DOHH2 (cell line): ENCODE data around the gene ABCF3.

Source experiments
- H3F3A ChIP-seq: fragments of 200-600 bp; sonication (generic), shearing (Covaris generic); 2 replicates; pipeline ENCODE4 v1.6.0; 2016; ENCODE audit warnings: antibody characterized with exemption, mild to moderate bottlenecking; ENCODE audit not compliant: control insufficient read depth, insufficient read depth
- H3K27ac ChIP-seq: fragments of 200-600 bp; sonication (generic); 2 replicates; pipeline ENCODE4 v1.5.1; 2014; ENCODE audit warnings: low read depth, mild to moderate bottlenecking, low read length, moderate library complexity
- H3K27me3 ChIP-seq: fragments of 200-600 bp; sonication (generic); 2 replicates; pipeline ENCODE4 v1.6.1; 2014; ENCODE audit warnings: mild to moderate bottlenecking, low read length, mixed read lengths; ENCODE audit not compliant: control insufficient read depth
- H3K36me3 ChIP-seq: fragments of 200-600 bp; sonication (generic); 2 replicates; pipeline ENCODE4 v1.6.1; 2014; ENCODE audit warnings: mild to moderate bottlenecking, low read length, moderate library complexity, mixed read lengths; ENCODE audit not compliant: control insufficient read depth
- H3K4me1 ChIP-seq: fragments of 200-600 bp; sonication (generic); 2 replicates; pipeline ENCODE4 v1.6.1; 2014; ENCODE audit warnings: mild to moderate bottlenecking, low read length, mixed read lengths; ENCODE audit not compliant: control insufficient read depth
- H3K4me2 ChIP-seq: fragments of 200-600 bp; sonication (generic); 2 replicates; pipeline ENCODE4 v1.6.0; 2014; ENCODE audit warnings: mild to moderate bottlenecking, low read length, moderate library complexity
- H3K4me3 ChIP-seq: fragments of 200-600 bp; sonication (generic); 2 replicates; pipeline ENCODE4 v1.5.1; 2014; ENCODE audit warnings: mild to moderate bottlenecking, low read length, mixed read lengths
- H3K79me2 ChIP-seq: fragments of 200-600 bp; sonication (generic); 2 replicates; pipeline ENCODE4 v1.6.1; 2014; ENCODE audit warnings: mild to moderate bottlenecking, low read length, mixed read lengths; ENCODE audit not compliant: control insufficient read depth
- H3K9me2 ChIP-seq: fragments of 200-600 bp; sonication (generic); replicated peaks from 2 replicates; pipeline ENCODE4 v1.6.1; 2014; ENCODE audit warnings: mild to moderate bottlenecking, low read length, mixed read lengths; ENCODE audit not compliant: control insufficient read depth
- H3K9me3 ChIP-seq: fragments of 200-600 bp; sonication (generic); 2 replicates; pipeline ENCODE4 v1.6.1; 2014; ENCODE audit warnings: antibody characterized with exemption, low read length, mixed read lengths; ENCODE audit not compliant: control insufficient read depth, insufficient read depth
- H4K20me1 ChIP-seq: fragments of 200-600 bp; sonication (generic); 2 replicates; pipeline ENCODE4 v1.6.0; 2014; ENCODE audit warnings: low read depth, mild to moderate bottlenecking, antibody characterized with exemption, low read length, moderate library complexity; ENCODE audit not compliant: control insufficient read depth, insufficient read depth
- CTCF ChIP-seq: fragments of 200-600 bp; sonication (generic); IDR thresholded peaks from one replicate; pipeline ENCODE4 v1.5.1; 2014; ENCODE audit warnings: antibody characterized with exemption, mild to moderate bottlenecking, low read depth, low read length; ENCODE audit not compliant: poor library complexity, severe bottlenecking
- EZH2phosphoT487 ChIP-seq: fragments of 200-600 bp; sonication (generic); IDR thresholded peaks from 2 replicates; pipeline ENCODE4 v1.6.1; 2017; ENCODE audit warnings: borderline replicate concordance, mild to moderate bottlenecking, antibody characterized with exemption, low read length, moderate library complexity, mixed read lengths

Gene ABCF3

GRCh38 chr3:184233127-184233843 is 47.3 kb downstream of the ABCF3 start:
- peaks cover 44% of the 10 kb centered on the region for H3K27me3 ChIP-seq
- H3K9me2 ChIP-seq: no peaks in the 10 kb centered on the region
- H3K4me3 ChIP-seq: no peak overlapping the region
- no peaks in the 10 kb centered on the region for H3K36me3 ChIP-seq
- no peak overlapping the region for H3K27ac ChIP-seq
- H4K20me1 ChIP-seq: no peaks in the 10 kb centered on the region
- TF ChIP-seq EZH2phosphoT487: no peak
- TF ChIP-seq CTCF: no peak
- H3K4me1 ChIP-seq: peaks cover 31% of the 10 kb centered on the region
- H3K9me3 ChIP-seq: no peaks in the 10 kb centered on the region
- 0 out of 2 replicates have a peak, but pooled peaks cover 5% of the 10 kb centered on the region for H3F3A ChIP-seq
- H3K79me2 ChIP-seq: no peaks in the 10 kb centered on the region
- no peak overlapping the region for H3K4me2 ChIP-seq

DNA sequence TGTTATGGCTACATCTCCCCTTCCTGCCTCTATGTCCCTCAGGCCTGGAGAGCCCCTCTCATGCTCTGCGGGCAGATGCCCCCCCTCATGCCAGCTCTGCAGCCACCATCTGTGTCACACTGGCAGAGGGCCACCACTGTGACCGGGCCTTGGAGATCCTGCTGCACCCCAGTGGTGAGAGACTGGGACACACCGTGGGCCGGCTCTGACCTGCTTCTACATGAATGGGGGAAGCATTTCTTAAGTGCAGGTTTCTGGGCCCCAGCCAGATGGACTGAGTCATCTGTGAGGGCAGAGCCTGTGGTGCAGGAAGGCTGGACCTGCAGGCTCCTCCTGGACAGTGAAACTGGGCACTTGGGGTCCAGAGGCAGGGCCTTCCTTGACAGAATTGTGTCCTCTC is 48.2 kb downstream of the ABCF3 start:
- H3K79me2 ChIP-seq: no peaks in the 10 kb centered on the region
- peaks cover 28% of the 10 kb centered on the region for H3K4me1 ChIP-seq
- H3K4me3 ChIP-seq: no peak overlapping the region
- TF ChIP-seq EZH2phosphoT487: no peak
- no peak for TF ChIP-seq CTCF
- H3K9me3 ChIP-seq: no peaks in the 10 kb centered on the region
- H3K27me3 ChIP-seq: peaks cover 35% of the 10 kb centered on the region
- H3F3A ChIP-seq: 0 out of 2 replicates have a peak, but pooled peaks cover 5% of the 10 kb centered on the region
- no peak overlapping the region for H3K4me2 ChIP-seq
- no peaks in the 10 kb centered on the region for H3K9me2 ChIP-seq
- H4K20me1 ChIP-seq: no peaks in the 10 kb centered on the region
- H3K36me3 ChIP-seq: no peaks in the 10 kb centered on the region
- H3K27ac ChIP-seq: no peak overlapping the region

GRCh38 chr3:184234671-184235380 is 48.8 kb downstream of the ABCF3 start:
- Histone ChIP-seq H3K4me1 (peaks cover 22% of the 10 kb centered on the region), H3K79me2 (no peaks in the 10 kb centered on the region), H3K27ac (no peak overlapping the region), H3F3A (0 out of 2 replicates have a peak, but pooled peaks cover 5% of the 10 kb centered on the region), H3K4me3 (no peak overlapping the region), H3K36me3 (no peaks in the 10 kb centered on the region), H3K4me2 (no peak overlapping the region), H3K9me2 (no peaks in the 10 kb centered on the region), H3K27me3 (peaks cover 29% of the 10 kb centered on the region), H4K20me1 (no peaks in the 10 kb centered on the region), H3K9me3 (no peaks in the 10 kb centered on the region)
- no peak for TF ChIP-seq CTCF
- no peak for TF ChIP-seq EZH2phosphoT487
